ENCODE data around the gene HRC. TPM values are rescaled to one million over a fixed set of nuclear protein-coding genes. Genes with fewer than 3 reads are reported as not detected.
A peak's percentile ranks its signal among the peaks of the same experiment; 100 is the strongest.
"Not testable (repeated sequence)": the region's sequence is repeated elsewhere in the genome, so short reads cannot be mapped to it uniquely, and the experiment has no call there.

The HRC gene
- total RNA-seq, 1 donor from 2014 or later, result not detected

DNA sequence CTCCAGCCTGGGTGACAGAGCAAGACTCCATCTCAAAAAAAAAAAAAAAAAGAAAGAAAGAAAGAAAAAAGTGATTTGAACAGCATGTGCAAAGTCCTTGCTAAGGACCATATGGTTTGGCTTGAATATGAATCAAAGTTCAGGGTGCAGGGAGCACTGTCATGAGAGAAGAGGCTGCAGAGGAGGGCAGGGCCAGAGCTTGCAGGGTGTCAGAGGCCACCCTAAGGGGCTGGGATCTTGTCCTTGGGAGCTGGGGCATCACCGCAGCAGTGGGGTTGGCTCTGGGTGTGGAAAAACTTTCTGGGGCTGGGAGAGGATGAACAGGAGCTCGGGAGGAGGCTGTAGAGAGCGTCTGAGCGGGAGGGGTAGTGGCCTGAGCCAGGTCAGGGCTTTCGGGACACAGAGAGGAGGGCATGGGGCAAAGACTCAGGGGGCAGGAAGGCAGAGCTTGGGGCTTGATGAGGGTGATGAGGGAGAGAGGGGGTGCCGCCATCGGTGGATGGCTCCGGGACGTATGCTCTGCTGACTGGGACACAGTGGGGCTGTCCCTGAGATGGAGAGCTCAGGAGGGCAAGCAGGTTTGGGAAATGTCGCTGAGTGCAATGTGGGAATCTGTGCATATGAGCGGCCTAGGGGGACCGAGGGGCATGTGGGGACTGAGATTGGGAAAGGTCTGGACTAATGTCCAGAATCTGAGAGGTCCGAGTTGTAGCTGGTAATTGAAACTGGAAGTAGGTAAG is 5.4 kb upstream of the HRC start:
- no peak for DNase-seq (ENCODE audit: low read depth, low spot score)

DNA sequence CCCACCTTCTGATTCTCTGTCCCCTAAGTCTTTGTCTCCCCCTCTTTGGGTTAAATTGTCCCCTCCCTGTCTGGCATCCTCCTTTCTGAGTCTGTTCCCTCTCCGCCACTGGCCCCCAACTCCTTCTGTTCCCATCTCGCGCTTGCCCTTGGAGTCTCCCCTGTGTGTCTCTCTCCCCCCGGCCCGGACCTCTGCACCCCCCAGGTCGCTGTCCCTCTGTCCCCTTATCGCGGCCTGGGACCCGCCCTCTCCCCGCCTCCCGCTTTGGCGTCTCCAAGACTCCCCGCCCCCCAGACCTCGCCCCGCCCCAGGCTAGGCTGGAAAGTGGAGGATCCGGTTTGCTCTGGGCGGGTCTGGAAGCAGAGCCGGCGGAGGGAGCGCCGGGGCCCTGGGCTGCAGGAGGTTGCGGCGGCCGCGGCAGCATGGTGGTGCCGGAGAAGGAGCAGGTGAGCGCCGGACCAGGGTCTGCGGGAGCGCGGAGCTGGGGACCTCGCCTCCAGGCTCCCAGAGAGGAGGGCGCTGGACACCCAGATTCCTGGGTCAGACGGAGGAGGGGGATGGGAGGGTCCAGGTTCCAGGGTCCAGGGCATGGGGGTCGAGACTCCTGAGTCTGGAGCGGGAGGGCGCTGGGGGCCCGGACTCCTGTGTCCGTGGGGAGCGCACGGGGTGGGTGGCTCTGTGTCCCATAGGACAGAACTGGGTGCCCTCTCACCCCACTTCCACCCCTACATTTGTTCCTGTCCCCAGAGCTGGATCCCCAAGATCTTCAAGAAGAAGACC is 2.4 kb upstream of the HRC start, which contains the start of gene TRPM4:
TRPM4 (plus strand) TSS at position 348 of the 780 bp plus-strand sequence; CDS start at position 423, 75 bp downstream.
- DNase-seq (ENCODE audit: low read depth, low spot score), result no peak

GRCh38 chr19:49155820-49156346 is 687 bp upstream of the HRC start:
- DNase-seq (ENCODE audit: low read depth, low spot score), result no peak

GRCh38 chr19:49154279-49154678 is 917 bp downstream of the HRC start:
- no peak for DNase-seq (ENCODE audit: low read depth, low spot score)

DNA sequence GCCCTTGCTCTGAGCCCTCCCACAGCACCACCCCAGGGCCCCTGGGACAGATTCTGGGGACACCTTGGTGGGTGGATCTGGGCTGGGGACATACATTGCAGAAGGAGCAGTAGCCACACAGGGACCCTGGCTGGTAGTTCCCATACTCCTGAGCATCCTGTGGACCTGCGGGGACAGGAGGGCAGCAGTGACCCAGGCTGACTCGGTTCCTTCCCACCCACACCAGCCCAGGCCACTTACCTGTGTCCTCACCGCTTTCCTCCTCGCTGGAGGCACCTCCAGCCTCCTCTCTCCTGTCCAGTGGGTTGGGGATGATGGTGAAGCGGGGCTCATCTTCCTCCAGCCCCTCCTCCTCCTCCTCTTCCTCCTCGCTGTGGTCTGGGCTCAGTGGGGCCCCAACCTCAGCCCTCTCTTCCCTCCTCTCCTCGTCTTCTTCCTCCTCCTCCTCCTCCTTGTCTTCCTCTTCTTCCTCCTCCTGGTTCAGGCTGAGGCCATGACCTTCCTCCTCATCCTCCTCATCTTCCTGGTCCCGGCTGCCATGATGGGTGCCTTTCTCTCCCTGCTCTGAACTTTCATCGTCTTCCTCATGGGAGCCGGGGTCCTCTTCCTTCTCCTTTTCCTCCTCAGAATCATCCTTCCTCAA is 1.9 kb downstream of the HRC start:
- no peak for DNase-seq (ENCODE audit: low read depth, low spot score)

- no peak for DNase-seq (ENCODE audit: low read depth, low spot score)
Observed at GRCh38 chr19:49152119-49152550, 3.1 kb downstream of the HRC start.

- DNase-seq (ENCODE audit: low read depth, low spot score), result no peak
Observed at GRCh38 chr19:49151267-49152118, 3.7 kb downstream of the HRC start.

DNA sequence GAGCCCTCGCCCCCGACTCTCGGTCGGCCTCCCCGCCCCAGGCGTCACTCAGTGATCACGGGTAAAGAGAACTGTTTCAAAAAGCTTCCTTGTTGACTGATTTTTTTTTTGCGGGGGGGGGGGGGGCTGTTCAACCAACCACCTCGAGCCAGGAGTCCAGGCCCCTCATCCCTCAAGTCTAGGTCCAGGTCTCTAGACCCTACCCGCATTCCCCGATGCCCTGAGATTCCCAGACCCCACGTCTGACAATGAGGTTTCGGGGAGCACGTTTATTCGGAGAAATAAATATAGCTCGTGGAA is 4.3 kb downstream of the HRC start:
- no peak for DNase-seq (ENCODE audit: low read depth, low spot score)

DNA sequence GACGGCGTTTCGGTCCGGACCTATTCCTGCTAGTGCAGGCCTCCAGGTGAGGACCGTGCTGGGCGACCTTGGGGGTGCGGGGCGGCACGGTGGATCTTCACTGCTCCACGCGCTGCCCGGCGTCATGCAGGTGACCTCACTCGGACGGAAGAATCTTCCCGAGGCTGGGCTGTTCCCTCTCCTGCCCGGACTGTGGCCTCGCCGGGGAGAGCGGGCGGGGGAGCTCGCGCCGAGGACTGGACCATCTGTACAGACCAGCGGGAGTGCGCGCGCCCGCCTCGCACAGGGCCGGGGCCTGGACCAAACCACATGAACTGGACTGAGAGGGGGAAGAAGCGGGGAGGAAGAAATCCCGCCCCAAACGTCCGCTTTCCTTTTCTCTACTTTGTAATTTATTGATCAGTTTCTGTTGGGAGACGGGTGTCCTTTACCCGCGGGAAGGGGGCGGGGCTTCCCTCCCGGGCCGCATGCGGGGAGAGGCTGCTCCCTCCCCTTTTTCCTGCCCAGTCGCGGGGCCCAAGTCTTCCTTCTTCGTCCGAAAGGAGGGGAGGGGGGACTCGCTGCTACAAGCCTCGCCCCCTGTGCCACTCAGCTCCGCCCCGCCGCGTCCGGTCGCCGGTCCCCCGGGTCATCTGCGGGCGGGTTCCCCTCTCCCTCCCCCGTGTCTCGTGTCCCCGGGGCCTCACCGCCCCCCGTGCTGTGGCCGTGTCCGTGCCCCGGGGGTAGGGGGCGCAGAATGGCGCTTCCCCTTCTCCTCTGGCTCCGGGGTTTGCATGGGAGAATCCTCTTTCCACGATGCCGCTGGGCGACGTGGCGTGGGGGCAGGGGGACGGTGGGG is 4.9 kb downstream of the HRC start:
- no peak for DNase-seq (ENCODE audit: low read depth, low spot score)

GRCh38 chr19:49149652-49150105 is 5.5 kb downstream of the HRC start:
- peak; percentile 61 for DNase-seq (ENCODE audit: low read depth, low spot score)

DNA sequence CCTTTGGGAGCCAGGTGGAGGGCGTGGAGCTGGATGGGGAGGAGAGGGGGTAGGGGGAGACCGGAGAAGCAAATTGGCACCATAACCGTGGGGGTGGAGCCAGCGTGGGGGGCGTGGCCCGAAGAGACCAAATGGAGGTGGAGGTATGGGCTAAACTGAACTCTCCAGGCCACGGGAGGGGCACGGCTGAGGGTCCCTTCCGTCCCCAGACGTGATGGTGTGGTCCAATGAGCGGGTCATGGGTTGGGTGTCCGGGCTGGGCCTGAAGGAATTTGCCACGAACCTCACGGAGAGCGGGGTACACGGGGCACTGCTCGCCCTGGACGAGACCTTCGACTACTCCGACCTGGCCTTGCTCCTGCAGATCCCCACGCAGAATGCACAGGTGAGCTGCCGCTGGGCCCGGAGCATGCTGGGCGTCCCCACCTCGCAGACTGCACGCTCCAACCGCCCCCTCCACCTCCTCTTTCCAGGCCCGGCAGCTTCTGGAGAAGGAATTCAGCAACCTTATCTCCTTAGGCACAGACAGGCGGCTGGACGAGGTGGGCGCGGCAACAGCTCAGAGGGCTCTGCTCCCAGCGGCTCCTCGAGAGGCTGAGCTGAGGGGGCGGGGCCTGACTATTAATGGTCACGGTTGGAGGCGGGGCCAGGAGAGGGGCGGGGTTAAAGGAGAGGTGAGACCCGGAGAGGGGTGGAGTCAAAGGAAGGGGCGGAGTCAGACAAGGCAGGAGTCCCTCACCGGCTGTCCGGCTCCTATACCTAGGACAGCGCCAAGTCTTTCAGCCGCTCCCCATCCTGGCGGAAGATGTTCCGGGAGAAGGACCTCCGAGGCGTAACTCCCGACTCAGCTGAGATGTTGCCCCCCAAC is 6.2 kb downstream of the HRC start:
- DNase-seq (ENCODE audit: low read depth, low spot score), result no peak

GRCh38 chr19:49148044-49148682 is 7.0 kb downstream of the HRC start:
- DNase-seq (ENCODE audit: low read depth, low spot score), result no peak

GRCh38 chr19:49146408-49146770 is 8.8 kb downstream of the HRC start:
- DNase-seq (ENCODE audit: low read depth, low spot score), result not testable (repeated sequence)

- no peak for DNase-seq (ENCODE audit: low read depth, low spot score)
Observed at GRCh38 chr19:49145573-49146407, 9.4 kb downstream of the HRC start.

DNA sequence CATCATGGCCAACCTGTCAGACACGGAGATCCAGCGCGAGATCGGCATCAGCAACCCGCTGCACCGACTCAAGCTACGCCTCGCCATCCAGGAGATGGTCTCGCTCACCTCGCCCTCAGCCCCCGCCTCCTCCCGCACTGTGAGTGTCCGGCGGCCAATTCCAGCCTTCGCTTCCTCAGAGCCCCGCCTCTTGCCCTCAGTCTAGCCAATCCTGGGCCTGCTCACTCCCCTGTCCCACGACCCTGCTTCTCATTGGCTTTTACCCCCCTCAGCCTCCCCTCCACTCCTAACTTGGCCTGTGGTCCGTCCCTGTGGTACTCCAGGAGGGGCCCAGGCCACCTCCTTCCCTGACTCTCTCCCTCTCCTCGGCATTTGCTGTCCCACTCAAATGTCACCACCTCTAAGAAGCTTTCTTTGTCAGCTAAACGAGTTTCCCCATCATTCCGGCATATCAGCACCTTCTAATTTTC is 12.3 kb downstream of the HRC start:
- peak; percentile 59 for DNase-seq (ENCODE audit: low read depth, low spot score)

DNA sequence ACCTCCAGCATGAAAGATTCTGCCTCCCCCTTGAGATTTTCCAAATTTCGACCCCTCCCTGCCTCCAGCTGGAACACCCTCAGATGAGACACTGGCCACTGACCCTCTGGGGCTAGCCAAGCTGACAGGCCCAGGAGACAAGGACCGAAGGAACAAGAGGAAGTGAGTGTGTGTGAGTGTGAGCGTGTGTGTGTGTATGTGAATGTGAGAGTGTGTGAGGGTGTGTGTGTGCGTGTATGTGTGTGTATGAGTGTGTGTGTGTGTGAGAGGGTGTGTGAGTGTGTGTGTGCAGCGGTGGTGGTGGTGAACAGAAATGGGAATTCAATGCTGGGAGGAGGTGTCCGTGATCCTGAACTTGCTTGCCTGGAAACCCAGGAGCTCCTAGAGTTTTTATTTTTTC is 13.8 kb downstream of the HRC start:
- DNase-seq (ENCODE audit: low read depth, low spot score), result no peak

DNA sequence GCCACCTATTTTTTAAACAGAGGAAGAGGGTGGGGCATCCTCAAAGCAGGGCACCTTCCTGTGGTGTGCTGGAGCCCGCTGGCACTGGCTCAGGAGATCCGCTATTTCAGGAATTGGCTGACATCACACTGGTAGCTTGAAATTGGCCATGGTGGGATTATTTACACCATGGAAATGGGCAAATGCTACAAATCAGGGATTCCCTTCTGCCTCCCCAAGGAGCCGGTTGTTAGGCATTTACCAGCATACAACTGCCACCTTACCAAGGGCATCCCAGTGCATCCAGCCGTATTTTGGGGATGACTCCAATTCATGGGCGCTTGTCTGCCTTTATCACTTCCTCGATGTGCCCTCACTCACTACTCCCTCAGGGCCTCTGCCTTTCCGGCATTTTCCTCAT is 14.2 kb downstream of the HRC start:
- DNase-seq (ENCODE audit: low read depth, low spot score), result no peak

DNA sequence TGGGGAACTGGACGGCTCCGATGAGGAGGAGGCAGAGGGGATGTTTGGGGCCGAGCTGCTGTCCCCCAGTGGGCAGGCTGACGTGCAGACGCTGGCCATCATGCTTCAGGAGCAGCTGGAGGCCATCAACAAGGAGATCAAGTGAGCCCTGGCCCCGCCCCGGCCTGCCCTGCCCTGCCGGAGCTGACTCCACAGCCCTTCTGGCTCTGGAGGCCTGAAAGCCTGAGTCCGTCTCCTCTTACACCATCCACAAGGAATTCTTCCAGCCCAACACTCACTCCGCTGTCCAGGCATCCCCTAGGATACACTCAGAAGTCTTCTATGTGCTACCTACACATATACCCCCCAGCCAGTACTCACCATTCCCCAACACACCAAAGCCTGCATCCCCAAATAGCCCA is 18.4 kb downstream of the HRC start:
- DNase-seq (ENCODE audit: low read depth, low spot score), result no peak
